ENCODE data around the gene C1orf50. TPM values are rescaled to one million over a fixed set of nuclear protein-coding genes. Genes with fewer than 3 reads are reported as not detected.

C1orf50 gene
- total and polyA plus RNA-seq, 10 donors, result 1.5 to 9.8 (median 4.5) TPM

DNA sequence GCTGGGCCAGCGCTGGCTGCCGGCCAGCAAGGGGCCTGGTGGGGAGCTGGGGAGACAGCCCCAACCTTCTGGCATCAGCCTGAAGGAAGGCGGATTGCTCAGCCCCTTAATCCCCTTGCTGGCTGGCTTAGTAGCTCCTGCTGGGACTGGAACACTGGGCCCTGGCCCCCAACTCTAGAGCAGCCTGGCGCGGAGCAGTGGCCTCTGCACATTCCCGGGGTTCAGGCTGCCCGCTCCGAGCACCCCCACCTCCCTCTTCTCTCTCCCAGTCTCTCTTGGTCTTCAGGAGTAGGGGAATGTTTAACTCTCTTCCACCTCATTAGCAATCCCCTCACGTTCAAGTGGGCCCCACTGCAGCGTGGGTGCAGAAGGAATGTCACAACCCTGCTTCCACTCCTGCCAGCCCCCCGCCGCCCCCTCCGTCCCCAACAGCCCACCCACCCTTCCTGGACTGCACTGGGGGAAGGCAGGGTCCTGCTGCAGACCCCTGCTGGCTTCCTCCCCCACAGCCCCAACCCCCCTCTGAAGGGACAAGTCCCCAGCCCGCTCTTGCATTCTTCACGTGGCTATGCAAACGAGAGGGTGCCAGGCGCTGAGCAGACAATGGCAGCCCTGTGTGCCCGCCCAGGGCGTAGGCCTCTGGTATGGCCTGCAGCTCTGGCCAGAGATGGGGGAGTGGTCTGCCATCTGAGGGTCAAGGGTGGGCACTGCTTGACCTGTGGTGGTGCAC is 26.0 kb upstream of the C1orf50 start:
- H3K27me3 ChIP-seq (replicated peaks in 1 of 7), result no peaks in the 10 kb centered on the region
- WGBS, 5 donors, result 83 to 86% (median 84%) methylated on average over 18 to 19 of the region's 19 CpGs
- intact Hi-C loops (cut with DNase I; ENCODE audit: low total_unique reads), result no loop called here
- peaks cover 0 to 21% (median 11%) of the 10 kb centered on the region in 6 donors for H3K4me1 ChIP-seq
- H3K4me3 ChIP-seq, result no peak overlapping the region
- DNase-seq, result no peak
- no peaks in the 10 kb centered on the region for H3K9me3 ChIP-seq
- peaks cover 0 to 7% (median 5%) of the 10 kb centered on the region in 6 donors for H3K36me3 ChIP-seq
- no peak overlapping the region for H3K27ac ChIP-seq
- TF ChIP-seq, protein P1, sequence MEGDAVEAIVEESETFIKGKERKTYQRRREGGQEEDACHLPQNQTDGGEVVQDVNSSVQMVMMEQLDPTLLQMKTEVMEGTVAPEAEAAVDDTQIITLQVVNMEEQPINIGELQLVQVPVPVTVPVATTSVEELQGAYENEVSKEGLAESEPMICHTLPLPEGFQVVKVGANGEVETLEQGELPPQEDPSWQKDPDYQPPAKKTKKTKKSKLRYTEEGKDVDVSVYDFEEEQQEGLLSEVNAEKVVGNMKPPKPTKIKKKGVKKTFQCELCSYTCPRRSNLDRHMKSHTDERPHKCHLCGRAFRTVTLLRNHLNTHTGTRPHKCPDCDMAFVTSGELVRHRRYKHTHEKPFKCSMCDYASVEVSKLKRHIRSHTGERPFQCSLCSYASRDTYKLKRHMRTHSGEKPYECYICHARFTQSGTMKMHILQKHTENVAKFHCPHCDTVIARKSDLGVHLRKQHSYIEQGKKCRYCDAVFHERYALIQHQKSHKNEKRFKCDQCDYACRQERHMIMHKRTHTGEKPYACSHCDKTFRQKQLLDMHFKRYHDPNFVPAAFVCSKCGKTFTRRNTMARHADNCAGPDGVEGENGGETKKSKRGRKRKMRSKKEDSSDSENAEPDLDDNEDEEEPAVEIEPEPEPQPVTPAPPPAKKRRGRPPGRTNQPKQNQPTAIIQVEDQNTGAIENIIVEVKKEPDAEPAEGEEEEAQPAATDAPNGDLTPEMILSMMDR (IDR thresholded peaks at IDR 0.05 in 8 of 11, conservative IDR thresholded peaks at IDR 0.05 in 3 of 11), result no peak
- no peak for TF ChIP-seq POLR2AphosphoS5 (IDR thresholded peaks at IDR 0.05)
- TF ChIP-seq POLR2A (IDR thresholded peaks at IDR 0.05), result no peak

GRCh38 chr1:42741706-42742105 is 25.3 kb upstream of the C1orf50 start:
- Histone ChIP-seq H3K27ac (no peak overlapping the region), H3K9me3 (no peaks in the 10 kb centered on the region), H3K4me3 (no peak overlapping the region), H3K27me3 (replicated peaks in 1 of 7) (no peaks in the 10 kb centered on the region), H3K36me3 (peaks cover 0 to 14% (median 11%) of the 10 kb centered on the region in 6 donors), H3K4me1 (peaks cover 0 to 21% (median 9%) of the 10 kb centered on the region in 6 donors)
- WGBS, 5 donors, result 78 to 86% (median 84%) methylated on average over 4 of the region's 4 CpGs; no CpG with 5 or more reads in 1 of the 5 donors
- intact Hi-C loops (cut with DNase I; ENCODE audit: low total_unique reads), result no loop called here
- TF ChIP-seq POLR2A (IDR thresholded peaks at IDR 0.05) (no peak), POLR2AphosphoS5 (IDR thresholded peaks at IDR 0.05) (no peak)
- TF ChIP-seq, protein P1 (IDR thresholded peaks at IDR 0.05 in 8 of 11, conservative IDR thresholded peaks at IDR 0.05 in 3 of 11), result no peak
- DNase-seq, result no peak

GRCh38 chr1:42742141-42742540 is 24.9 kb upstream of the C1orf50 start:
- Histone ChIP-seq H3K27me3 (replicated peaks in 1 of 7) (no peaks in the 10 kb centered on the region), H3K9me3 (no peaks in the 10 kb centered on the region), H3K36me3 (peaks cover 0 to 18% (median 15%) of the 10 kb centered on the region in 6 donors), H3K27ac (no peak overlapping the region), H3K4me3 (no peak overlapping the region), H3K4me1 (peaks cover 0 to 17% (median 6%) of the 10 kb centered on the region in 6 donors)
- intact Hi-C loops (cut with DNase I; ENCODE audit: low total_unique reads), result no loop called here
- WGBS, 5 donors, result 86 to 98% (median 91%) methylated on average over 7 to 8 of the region's 8 CpGs
- DNase-seq, result no peak
- TF ChIP-seq POLR2A (IDR thresholded peaks at IDR 0.05), result no peak
- TF ChIP-seq POLR2AphosphoS5 (IDR thresholded peaks at IDR 0.05), result no peak
- TF ChIP-seq, protein P1 (IDR thresholded peaks at IDR 0.05 in 8 of 11, conservative IDR thresholded peaks at IDR 0.05 in 3 of 11), result no peak

- 80 to 90% (median 86%) methylated on average over 9 of the region's 9 CpGs for WGBS, 5 donors
- intact Hi-C loops (cut with DNase I; ENCODE audit: low total_unique reads), result no loop called here
- TF ChIP-seq POLR2AphosphoS5 (IDR thresholded peaks at IDR 0.05) (no peak), POLR2A (IDR thresholded peaks at IDR 0.05) (no peak)
- TF ChIP-seq, protein P1 (IDR thresholded peaks at IDR 0.05 in 8 of 11, conservative IDR thresholded peaks at IDR 0.05 in 3 of 11), result no peak
- Histone ChIP-seq H3K4me3 (no peak overlapping the region), H3K36me3 (peaks cover 0 to 24% (median 17%) of the 10 kb centered on the region in 6 donors), H3K27me3 (replicated peaks in 1 of 7) (no peaks in the 10 kb centered on the region), H3K27ac (no peak overlapping the region), H3K4me1 (peaks cover 0 to 17% (median 1%) of the 10 kb centered on the region in 6 donors), H3K9me3 (no peaks in the 10 kb centered on the region)
- DNase-seq, result no peak
Measured at GRCh38 chr1:42742617-42743316, 24.3 kb upstream of the C1orf50 start.
